Fibroblast of villous mesenchyme (primary cell): ENCODE results near the gene EIF3C. TPM values are rescaled to one million over a fixed set of nuclear protein-coding genes. Genes with fewer than 3 reads are reported as not detected.
"Not testable (repeated sequence)": the region's sequence is repeated elsewhere in the genome, so short reads cannot be mapped to it uniquely, and the experiment has no call there.

Experiments
- DNase-seq: peaks from one replicate; pipeline ENCODE4 v3.0.0-alpha.2; 2010; ENCODE audit warnings: low read depth
- H3K4me3 ChIP-seq: 2 replicates; pipeline ENCODE4 v1.5.1; 2011; ENCODE audit warnings: low read depth, mild to moderate bottlenecking, low read length
- total RNA-seq: library from RNA; depleted of rRNA; stranded (reverse); fragments of >200 nt; gene quantifications from 2 replicates; pipeline ENCODE4 v1.2.3, GENCODE V29; 2012

Gene EIF3C
- 62.6 and 110 TPM in 2 replicates for total RNA-seq

DNA sequence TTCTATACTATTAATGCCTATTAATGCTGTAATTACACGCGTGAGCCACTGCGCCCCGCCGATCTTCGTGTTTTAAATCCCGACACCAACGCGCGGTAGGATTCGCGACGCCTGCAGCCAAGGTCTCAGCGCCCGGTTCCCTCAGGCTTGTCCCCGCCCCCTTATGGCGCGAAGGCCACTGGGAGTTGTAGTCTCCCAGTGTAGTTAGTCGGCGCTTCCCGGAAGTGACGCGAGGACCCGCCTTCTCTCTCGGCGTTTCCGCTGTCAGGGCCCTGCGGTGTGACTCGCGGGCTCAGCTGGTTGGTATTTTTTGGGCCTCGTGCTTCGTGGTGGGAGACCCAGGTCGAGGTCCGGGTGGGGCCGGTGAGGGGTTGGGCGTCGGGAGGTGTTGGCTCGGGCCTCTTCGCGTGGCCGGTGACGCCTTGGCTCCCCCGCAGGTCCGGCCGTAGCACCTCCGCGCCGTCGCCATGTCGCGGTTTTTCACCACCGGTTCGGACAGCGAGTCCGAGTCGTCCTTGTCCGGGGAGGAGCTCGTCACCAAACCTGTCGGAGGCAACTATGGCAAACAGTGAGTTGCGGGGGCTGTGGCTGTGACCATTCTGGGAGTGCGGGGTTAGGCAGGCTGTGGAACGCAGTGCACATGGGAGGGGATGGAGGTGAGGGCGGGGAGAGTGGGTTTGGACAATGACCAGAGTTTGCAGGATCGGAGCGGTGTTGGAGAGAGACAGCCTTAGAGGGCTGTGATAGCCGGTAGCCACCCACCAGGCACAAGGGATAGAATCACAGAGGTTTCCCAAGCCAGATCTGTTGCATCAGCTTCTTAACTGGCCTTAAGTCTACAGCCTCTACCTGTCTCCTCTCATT is at the start of gene EIF3C:
Gene EIF3C, plus strand, starts transcription at position 245 of the 864 bp plus-strand sequence. Its CDS starts 223 bp downstream, at position 468.
- DNase-seq = not testable (repeated sequence)
- peak within 1 kb of the TSS; percentile 32 for H3K4me3 ChIP-seq

GRCh38 chr16:28666264-28666663 is 45.0 kb upstream of the EIF3C start:
- not testable (repeated sequence) for DNase-seq, H3K4me3 ChIP-seq

GRCh38 chr16:28667480-28667879 is 43.8 kb upstream of the EIF3C start:
- DNase-seq, H3K4me3 ChIP-seq: not testable (repeated sequence)

GRCh38 chr16:28668199-28668598 is 43.1 kb upstream of the EIF3C start:
- DNase-seq, H3K4me3 ChIP-seq: not testable (repeated sequence)

GRCh38 chr16:28688327-28688952 is 22.8 kb upstream of the EIF3C start:
- DNase-seq, H3K4me3 ChIP-seq: not testable (repeated sequence)

DNA sequence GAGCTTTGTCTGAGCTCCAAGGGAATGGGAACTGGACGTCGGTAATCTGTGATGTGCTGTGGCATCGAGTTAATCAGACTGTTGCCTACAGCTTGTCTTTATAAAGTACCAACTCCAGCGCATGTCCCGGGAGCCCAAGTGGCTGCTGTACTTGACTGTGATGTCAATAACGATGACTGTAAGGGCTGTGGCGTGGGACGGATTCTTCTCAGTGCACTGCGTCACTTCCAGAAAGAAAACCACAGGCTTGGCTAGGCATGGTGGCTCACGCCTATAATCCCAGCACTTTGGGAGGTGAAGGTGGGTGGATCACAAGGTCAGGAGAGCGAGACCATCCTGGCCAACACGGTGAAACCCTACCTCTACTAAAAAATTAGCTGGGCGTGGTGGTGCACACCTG is 21.8 kb upstream of the EIF3C start:
- not testable (repeated sequence) for H3K4me3 ChIP-seq, DNase-seq

GRCh38 chr16:28691722-28692121 is 19.5 kb upstream of the EIF3C start:
- DNase-seq, H3K4me3 ChIP-seq: not testable (repeated sequence)

- DNase-seq, H3K4me3 ChIP-seq: not testable (repeated sequence)
Measured at GRCh38 chr16:28693257-28693950, 17.9 kb upstream of the EIF3C start.

DNA sequence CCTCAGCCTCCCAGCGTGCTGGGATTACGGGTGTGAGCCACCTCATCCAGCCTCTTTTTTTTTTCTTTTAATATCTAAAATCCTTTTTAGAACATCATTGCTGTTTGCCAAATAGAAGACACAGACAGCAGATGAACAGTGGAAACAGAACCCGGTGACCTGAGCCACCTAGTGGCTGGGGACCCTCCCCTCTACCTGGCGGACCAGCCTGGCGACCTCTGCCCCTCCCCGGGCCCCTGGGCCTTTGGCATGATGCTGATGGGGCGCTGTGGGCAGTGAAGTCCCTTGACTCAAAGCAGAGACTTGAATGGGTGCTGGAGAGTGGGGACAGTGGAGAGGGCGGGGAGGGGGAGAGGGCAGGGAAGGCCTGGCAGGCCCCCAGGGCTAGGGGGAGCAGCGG is 11.5 kb upstream of the EIF3C start:
- not testable (repeated sequence) for DNase-seq, H3K4me3 ChIP-seq

GRCh38 chr16:28700349-28700748 is 10.9 kb upstream of the EIF3C start:
- not testable (repeated sequence) for H3K4me3 ChIP-seq, DNase-seq

- H3K4me3 ChIP-seq, DNase-seq: not testable (repeated sequence)
Measured at GRCh38 chr16:28701384-28701783, 9.9 kb upstream of the EIF3C start.

DNA sequence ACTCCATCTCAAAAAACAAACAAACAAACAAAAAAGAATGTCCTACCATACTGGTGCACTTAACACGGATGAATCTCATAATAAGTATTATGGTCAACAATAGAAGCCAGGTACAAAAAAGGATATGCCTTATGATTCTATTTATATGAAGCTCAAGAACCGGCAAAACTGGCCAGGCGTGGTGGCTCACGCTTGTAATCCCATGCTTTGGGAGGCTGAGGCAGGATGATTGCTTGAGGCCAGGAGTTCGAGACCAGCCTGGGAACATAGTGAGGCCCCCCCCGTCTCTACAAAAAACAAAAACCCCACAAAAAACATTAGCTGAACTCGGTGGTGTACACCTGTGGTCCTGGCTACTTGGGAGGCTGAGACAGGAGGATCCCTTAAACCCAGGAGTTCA is 7.0 kb upstream of the EIF3C start:
- not testable (repeated sequence) for H3K4me3 ChIP-seq, DNase-seq

DNA sequence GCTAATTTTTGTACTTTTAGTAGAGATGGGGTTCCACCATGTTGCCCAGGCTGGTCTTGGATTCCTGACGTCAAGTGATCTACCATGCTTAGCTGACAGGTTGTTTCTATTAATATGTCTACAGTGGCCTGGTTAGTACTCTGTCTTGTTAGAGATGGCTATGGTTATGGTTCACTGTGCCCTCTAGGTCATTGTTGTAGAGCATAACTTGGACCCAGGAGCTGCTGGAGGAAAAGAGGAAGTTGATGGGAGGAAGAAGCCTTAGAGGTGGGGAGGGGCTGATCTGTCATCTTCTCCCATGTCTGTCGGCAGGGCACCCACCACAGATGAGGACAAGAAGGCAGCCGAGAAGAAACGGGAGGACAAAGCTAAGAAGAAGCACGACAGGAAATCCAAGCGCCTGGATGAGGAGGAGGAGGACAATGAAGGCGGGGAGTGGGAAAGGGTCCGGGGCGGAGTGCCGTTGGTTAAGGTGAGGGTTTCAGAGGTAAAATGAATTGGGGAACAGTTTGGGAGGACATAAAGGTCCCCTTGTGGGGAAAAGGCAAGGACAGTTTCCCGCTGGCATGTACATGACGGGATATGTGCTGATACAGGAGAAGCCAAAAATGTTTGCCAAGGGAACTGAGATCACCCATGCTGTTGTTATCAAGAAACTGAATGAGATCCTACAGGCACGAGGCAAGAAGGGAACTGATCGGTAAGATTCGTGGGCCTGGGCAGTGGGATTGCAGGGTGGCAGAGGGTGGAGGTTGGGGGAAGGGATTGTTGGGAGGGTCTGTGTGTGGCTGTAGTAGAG is 11.8 kb downstream of the EIF3C start:
- not testable (repeated sequence) for DNase-seq, H3K4me3 ChIP-seq

- not testable (repeated sequence) for DNase-seq, H3K4me3 ChIP-seq
Measured at GRCh38 chr16:28731253-28731652, 20.0 kb downstream of the EIF3C start.

GRCh38 chr16:28732455-28733124 is 21.3 kb downstream of the EIF3C start:
- DNase-seq = not testable (repeated sequence)

GRCh38 chr16:28739787-28740186 is 28.5 kb downstream of the EIF3C start:
- not testable (repeated sequence) for H3K4me3 ChIP-seq

More at GRCh38 chr16:28732455-28733124, 21.3 kb downstream of the EIF3C start:
- H3K4me3 ChIP-seq = not testable (repeated sequence)

DNA sequence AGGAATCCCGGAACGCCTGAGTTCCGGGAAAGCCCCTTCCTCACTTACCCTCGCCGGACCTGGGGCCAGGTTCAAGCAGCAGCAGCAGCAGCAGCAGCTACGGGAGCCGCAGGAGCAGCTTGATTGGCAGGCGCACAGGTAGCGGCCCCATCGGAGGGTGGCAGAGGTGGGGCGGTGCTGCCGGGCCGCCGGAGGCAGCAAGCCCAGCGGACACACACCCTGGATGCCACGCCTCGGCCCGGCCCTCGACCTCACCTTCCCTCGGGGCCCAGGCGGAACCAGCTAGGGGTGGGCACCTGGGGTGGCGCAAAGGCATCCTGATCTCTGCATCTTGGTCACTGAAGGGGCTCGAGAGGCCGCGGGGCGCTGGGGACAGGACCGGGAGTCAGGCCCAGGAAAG is 29.4 kb downstream of the EIF3C start:
- not testable (repeated sequence) for H3K4me3 ChIP-seq, DNase-seq

More at GRCh38 chr16:28739787-28740186, 28.5 kb downstream of the EIF3C start:
- DNase-seq = not testable (repeated sequence)

DNA sequence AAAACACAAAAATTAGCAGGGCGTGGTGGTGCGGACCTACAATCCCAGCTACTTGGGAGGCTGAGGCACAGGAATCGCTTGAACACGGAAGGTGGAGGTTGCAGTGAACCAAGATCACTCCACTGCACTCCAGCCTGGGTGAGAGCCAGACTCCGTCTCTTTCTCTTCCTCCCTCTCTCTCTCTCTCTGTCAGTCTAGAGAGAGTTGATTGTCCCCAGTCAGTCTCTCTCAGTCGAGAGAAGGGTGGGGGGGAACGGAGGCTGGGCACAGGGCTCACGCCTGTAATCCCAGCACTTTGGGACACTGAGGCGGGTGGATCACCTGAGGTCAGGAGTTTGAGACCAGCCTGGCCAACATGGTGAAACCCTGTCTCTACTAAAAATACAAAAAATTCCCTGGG is 30.0 kb downstream of the EIF3C start:
- H3K4me3 ChIP-seq, DNase-seq: not testable (repeated sequence)
